Activated naive CD8-positive, alpha-beta T cell (primary cell): ENCODE measurements around the gene CSTPP1.

Source experiments
- H3K27ac Mint-ChIP-seq: one replicate; pipeline ENCODE4 v1.8.0; 2021; ENCODE audit warnings: mixed read lengths
- H3K27me3 Mint-ChIP-seq: one replicate; pipeline ENCODE4 v1.8.0; 2021; ENCODE audit warnings: mixed read lengths
- H3K36me3 Mint-ChIP-seq: one replicate; pipeline ENCODE4 v1.8.0; 2021; ENCODE audit warnings: mixed read lengths
- H3K4me1 Mint-ChIP-seq: one replicate; pipeline ENCODE4 v1.8.0; 2021; ENCODE audit warnings: low read depth, mixed read lengths
- H3K4me3 Mint-ChIP-seq: one replicate; pipeline ENCODE4 v1.8.0; 2021; ENCODE audit warnings: mild to moderate bottlenecking, mixed read lengths
- H3K9me3 Mint-ChIP-seq: one replicate; pipeline ENCODE4 v1.8.0; 2021; ENCODE audit warnings: low read depth, mixed read lengths

CSTPP1 gene

DNA sequence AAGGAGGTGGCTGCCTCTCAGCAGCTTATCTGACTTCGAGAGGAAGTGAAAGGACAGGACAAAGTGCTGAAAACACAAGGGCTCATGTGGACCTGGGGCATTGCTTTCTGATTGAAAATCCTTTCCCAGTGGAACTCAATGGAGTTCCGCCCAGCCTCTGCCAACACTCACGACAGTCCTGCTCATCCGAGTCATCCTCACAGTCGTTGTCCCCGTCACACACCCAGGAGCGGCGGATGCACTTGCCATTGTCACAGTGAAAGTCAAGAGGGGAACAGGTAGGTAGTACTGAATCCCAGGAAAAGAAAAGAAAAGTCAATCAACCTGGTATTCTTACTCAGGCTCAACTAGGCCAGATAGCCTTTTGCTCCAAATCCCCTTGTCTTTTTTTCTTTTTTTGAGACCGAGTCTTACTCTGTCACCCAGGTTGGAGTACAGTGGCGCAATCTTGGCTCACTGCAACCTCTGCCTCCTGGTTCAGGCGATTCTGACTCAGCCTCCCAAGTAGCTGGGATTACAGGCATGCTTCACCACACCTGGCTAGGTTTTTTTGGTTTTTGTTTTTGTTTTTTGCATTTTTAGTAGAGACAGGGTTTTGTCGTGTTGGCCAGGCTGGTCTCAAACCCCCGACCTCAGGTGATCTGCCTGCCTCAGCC lies 36.3 kb upstream of the CSTPP1 start:
- no peak overlapping the region for H3K4me3 Mint-ChIP-seq
- H3K9me3 Mint-ChIP-seq, result no peaks in the 10 kb centered on the region
- H3K4me1 Mint-ChIP-seq, result no peaks in the 10 kb centered on the region
- no peaks in the 10 kb centered on the region for H3K36me3 Mint-ChIP-seq
- no peak overlapping the region for H3K27ac Mint-ChIP-seq
- H3K27me3 Mint-ChIP-seq, result no peaks in the 10 kb centered on the region

DNA sequence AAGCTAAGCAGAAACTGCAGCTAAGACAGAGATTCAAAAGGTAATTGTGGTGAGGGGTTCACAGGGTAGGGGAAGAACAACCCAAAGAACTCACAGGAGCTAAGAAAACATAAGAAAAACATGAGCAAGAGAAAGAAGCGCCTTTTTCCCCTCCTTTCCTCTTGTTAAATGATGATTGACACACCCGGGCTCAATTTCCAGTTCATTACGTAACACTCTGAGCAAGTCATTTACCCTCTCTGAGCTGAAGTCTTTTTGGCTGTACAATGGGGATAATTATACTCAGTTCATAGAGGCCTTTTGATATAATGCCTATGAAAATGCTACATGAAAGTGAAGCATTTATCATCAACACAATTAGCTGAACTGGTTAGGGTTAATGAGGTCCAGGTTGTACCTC lies 35.4 kb upstream of the CSTPP1 start:
- H3K36me3 Mint-ChIP-seq, result no peaks in the 10 kb centered on the region
- no peaks in the 10 kb centered on the region for H3K4me1 Mint-ChIP-seq
- no peaks in the 10 kb centered on the region for H3K9me3 Mint-ChIP-seq
- no peaks in the 10 kb centered on the region for H3K27me3 Mint-ChIP-seq
- H3K4me3 Mint-ChIP-seq, result no peak overlapping the region
- no peak overlapping the region for H3K27ac Mint-ChIP-seq

DNA sequence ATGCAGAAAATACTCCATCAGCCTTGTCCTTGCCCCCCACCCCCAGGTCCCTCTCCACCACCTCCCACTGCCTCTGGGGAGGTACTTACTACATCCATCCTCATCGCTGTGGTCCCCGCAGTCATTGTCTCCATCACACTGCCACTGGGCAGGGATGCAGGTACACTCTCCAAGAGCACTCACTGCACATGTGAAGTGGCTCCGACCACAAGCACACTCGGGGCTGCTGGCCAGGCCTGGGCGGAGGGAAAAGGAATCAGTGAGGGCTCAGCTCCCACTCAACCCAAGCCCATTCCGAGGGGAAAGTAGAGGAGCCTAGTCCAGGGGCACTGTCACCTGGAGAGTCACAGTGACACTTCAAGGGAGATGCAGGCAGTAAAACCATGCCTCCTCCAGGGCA lies 33.9 kb upstream of the CSTPP1 start:
- H3K27ac Mint-ChIP-seq, result no peak overlapping the region
- H3K36me3 Mint-ChIP-seq, result no peaks in the 10 kb centered on the region
- H3K9me3 Mint-ChIP-seq, result no peaks in the 10 kb centered on the region
- H3K4me3 Mint-ChIP-seq, result no peak overlapping the region
- H3K27me3 Mint-ChIP-seq, result no peaks in the 10 kb centered on the region
- H3K4me1 Mint-ChIP-seq, result no peaks in the 10 kb centered on the region

- Mint-ChIP-seq H3K36me3 (no peaks in the 10 kb centered on the region), H3K4me1 (no peaks in the 10 kb centered on the region), H3K4me3 (no peak overlapping the region), H3K27me3 (no peaks in the 10 kb centered on the region), H3K27ac (no peak overlapping the region), H3K9me3 (no peaks in the 10 kb centered on the region)
Observed at GRCh38 chr11:46903846-46904245, 32.7 kb upstream of the CSTPP1 start.

GRCh38 chr11:46905806-46906205 lies 30.8 kb upstream of the CSTPP1 start:
- H3K27me3 Mint-ChIP-seq, result peaks cover 3% of the 10 kb centered on the region
- H3K36me3 Mint-ChIP-seq, result no peaks in the 10 kb centered on the region
- H3K27ac Mint-ChIP-seq, result no peak overlapping the region
- no peaks in the 10 kb centered on the region for H3K4me1 Mint-ChIP-seq
- no peaks in the 10 kb centered on the region for H3K9me3 Mint-ChIP-seq
- H3K4me3 Mint-ChIP-seq, result no peak overlapping the region

DNA sequence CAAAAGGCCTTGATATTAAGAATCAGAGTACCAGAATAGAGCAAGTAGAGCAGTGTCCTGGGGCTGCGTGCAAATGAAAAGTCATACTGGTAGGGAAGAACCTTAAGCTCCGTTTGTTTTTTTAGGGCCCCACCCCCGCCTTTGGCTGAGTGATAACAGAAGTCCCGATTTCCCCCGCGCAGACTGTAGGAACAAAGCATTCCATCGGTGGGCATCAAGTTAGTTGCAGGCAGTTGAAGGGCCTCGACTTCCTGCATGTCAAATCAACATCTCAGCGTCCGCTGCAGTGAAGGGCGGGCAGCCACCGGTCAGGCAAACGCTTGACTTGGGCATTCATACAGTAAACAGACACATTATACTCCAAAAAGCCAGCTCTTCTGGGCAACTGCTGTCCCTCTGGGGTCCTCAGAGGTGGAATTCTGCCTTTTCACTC lies 29.9 kb upstream of the CSTPP1 start:
- Mint-ChIP-seq H3K27ac (no peak overlapping the region), H3K4me1 (no peaks in the 10 kb centered on the region), H3K27me3 (peaks cover 5% of the 10 kb centered on the region), H3K9me3 (no peaks in the 10 kb centered on the region), H3K4me3 (no peak overlapping the region), H3K36me3 (no peaks in the 10 kb centered on the region)

- H3K9me3 Mint-ChIP-seq, result no peaks in the 10 kb centered on the region
- no peaks in the 10 kb centered on the region for H3K4me1 Mint-ChIP-seq
- no peaks in the 10 kb centered on the region for H3K36me3 Mint-ChIP-seq
- no peak overlapping the region for H3K27ac Mint-ChIP-seq
- no peak overlapping the region for H3K4me3 Mint-ChIP-seq
- peaks cover 6% of the 10 kb centered on the region for H3K27me3 Mint-ChIP-seq
Observed at GRCh38 chr11:46907606-46908005, 29.0 kb upstream of the CSTPP1 start.

DNA sequence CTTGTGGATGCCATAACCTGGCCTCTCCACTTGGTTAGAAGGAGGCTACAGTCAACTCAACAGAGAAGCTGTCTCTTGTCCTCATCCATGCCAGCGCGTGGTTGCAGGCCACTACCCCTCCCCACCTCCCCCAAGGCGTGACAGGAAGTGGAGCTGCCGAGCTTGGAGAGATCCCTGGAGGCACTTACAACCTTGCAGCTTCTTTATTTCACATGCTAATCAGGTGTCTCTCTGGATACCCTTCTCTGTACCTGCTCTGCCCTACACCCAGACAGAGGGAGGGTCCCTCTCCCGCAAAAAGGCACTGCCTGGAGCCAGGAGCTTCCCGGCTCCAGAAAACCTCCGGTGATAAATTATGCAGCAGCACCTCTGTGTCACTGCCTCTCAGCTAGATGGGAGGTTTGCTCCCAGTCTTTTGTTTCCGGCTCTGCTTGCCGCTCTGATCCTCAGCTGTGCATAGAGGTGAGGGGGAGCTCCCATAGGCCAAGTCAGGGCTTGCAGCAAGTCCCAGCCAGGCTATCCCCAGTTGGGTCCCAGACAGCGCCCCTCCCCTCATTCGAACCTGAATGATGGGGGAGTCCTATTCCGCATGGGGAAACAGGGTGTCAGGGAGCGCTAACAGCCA lies 23.9 kb upstream of the CSTPP1 start:
- Mint-ChIP-seq H3K4me3 (no peak overlapping the region), H3K9me3 (no peaks in the 10 kb centered on the region), H3K36me3 (no peaks in the 10 kb centered on the region), H3K4me1 (peaks cover 10% of the 10 kb centered on the region), H3K27ac (no peak overlapping the region), H3K27me3 (peaks cover 24% of the 10 kb centered on the region)

GRCh38 chr11:46913484-46913883 lies 23.1 kb upstream of the CSTPP1 start:
- no peaks in the 10 kb centered on the region for H3K36me3 Mint-ChIP-seq
- H3K4me3 Mint-ChIP-seq, result no peak overlapping the region
- no peaks in the 10 kb centered on the region for H3K9me3 Mint-ChIP-seq
- H3K27ac Mint-ChIP-seq, result no peak overlapping the region
- H3K4me1 Mint-ChIP-seq, result peaks cover 10% of the 10 kb centered on the region
- peaks cover 24% of the 10 kb centered on the region for H3K27me3 Mint-ChIP-seq

GRCh38 chr11:46914363-46914762 lies 22.2 kb upstream of the CSTPP1 start:
- peaks cover 29% of the 10 kb centered on the region for H3K27me3 Mint-ChIP-seq
- peaks cover 18% of the 10 kb centered on the region for H3K4me1 Mint-ChIP-seq
- no peak overlapping the region for H3K27ac Mint-ChIP-seq
- no peaks in the 10 kb centered on the region for H3K9me3 Mint-ChIP-seq
- H3K36me3 Mint-ChIP-seq, result no peaks in the 10 kb centered on the region
- no peak overlapping the region for H3K4me3 Mint-ChIP-seq

- Mint-ChIP-seq H3K27ac (no peak overlapping the region), H3K4me1 (peaks cover 23% of the 10 kb centered on the region), H3K9me3 (no peaks in the 10 kb centered on the region), H3K27me3 (peaks cover 31% of the 10 kb centered on the region), H3K4me3 (no peak overlapping the region), H3K36me3 (no peaks in the 10 kb centered on the region)
Observed at GRCh38 chr11:46914910-46915309, 21.7 kb upstream of the CSTPP1 start.

DNA sequence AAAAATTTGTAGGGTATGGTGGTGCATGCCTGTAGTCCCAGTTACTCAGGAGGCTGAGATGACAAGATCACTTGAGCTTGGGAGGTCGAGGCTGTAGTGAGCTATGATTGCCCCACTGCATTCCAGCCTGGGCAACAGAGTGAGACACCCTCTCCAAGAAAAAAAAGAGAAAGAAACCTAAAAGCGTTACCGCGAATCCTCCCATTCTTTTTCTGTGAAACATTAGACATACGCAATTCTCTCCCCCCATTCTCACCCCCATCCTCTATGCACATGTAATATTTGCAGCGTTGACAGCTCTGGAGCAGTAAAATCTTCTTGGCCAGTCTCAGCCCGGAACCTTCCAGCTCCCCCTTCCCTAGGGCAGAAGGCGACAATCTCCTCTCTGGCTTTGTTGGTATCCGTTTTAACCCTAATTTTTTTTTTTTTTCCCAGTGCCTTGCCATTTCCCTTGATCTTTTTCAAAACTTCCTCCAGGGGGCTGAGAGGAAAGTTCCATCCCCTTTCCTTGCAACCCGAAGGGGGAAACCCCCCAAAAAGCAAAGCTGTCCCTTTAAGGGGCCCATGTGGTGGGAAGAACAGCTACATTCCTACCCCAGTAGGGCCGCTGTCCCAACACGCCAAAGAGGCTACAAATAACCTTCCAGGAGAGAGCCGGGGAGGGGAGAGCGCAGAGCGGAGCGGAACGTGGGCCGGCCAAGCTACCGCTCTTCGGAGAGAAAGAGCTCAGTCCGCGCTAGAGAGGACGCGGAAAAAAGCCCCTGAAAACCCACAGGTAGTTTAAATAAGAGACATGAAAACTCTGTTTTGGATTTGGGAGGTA lies 20.1 kb upstream of the CSTPP1 start:
- Mint-ChIP-seq H3K36me3 (no peaks in the 10 kb centered on the region), H3K27ac (no peak overlapping the region), H3K27me3 (peaks cover 29% of the 10 kb centered on the region), H3K4me1 (peaks cover 24% of the 10 kb centered on the region), H3K9me3 (no peaks in the 10 kb centered on the region), H3K4me3 (peak overlapping the region; percentile 88)

DNA sequence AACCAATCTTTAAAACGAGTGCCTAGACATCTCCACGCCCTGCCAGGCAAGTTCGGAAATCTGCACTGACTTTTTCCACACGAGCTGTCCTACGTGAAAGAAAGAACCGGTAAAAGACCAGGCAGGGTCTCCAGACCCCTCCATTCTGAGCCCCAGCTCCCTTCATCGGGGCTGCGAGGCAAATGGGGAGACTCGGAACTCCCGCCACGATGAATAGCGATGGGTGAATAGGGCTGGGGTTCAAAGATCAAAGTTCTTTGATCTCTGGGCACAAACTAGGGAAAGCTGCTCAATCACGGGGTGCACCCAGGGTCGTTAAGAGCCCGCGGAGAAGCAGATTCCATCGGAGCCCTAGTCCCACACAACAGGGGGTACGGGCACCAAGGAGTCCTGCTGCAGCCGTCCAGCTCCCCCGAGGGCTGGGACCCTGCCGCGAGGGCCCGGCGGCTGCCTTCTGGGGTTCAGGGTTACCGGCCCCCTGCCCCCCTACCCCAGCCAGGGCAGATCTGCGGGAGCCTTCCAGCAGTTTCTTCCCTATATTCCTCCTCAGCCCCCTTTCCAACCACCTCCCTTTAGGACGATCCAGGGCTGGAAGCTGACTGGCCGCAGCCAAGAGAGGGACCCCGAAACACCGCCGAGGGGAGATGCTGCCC lies 19.3 kb upstream of the CSTPP1 start:
- H3K36me3 Mint-ChIP-seq, result no peaks in the 10 kb centered on the region
- H3K27me3 Mint-ChIP-seq, result peaks cover 28% of the 10 kb centered on the region
- no peak overlapping the region for H3K27ac Mint-ChIP-seq
- H3K4me3 Mint-ChIP-seq, result peak overlapping the region; percentile 88
- no peaks in the 10 kb centered on the region for H3K9me3 Mint-ChIP-seq
- peaks cover 24% of the 10 kb centered on the region for H3K4me1 Mint-ChIP-seq

GRCh38 chr11:46917762-46918082 lies 18.8 kb upstream of the CSTPP1 start:
- H3K4me3 Mint-ChIP-seq, result peak overlapping the region; percentile 78
- H3K27ac Mint-ChIP-seq, result no peak overlapping the region
- H3K36me3 Mint-ChIP-seq, result no peaks in the 10 kb centered on the region
- peaks cover 28% of the 10 kb centered on the region for H3K27me3 Mint-ChIP-seq
- no peaks in the 10 kb centered on the region for H3K9me3 Mint-ChIP-seq
- H3K4me1 Mint-ChIP-seq, result peaks cover 24% of the 10 kb centered on the region
